Endothelial cell of umbilical vein (primary cell): ENCODE results near the gene PLA2G4B. TPM values are rescaled to one million over a fixed set of nuclear protein-coding genes. Genes with fewer than 3 reads are reported as not detected.

Experiments
- BruUV-seq: library from RNA; stranded (reverse); fragments of 400-500 nt; replicated peaks from 2 replicates; lab custom pipeline; 2021; lab: Mats Ljungman, UMichigan
- CTCF ChIA-PET: fragments of 300-600, 350-600 bp; sonication (Branson Sonifier 250); formaldehyde crosslinking; loops from one replicate; lab custom pipeline; 2021; ENCODE audit warnings: antibody characterized with exemption, inconsistent platforms; lab: Charles Lee
- POLR2A ChIA-PET: fragments of 300-600, 350-600 bp; sonication (Branson Sonifier 250); formaldehyde crosslinking; loops from one replicate; lab custom pipeline; 2021; ENCODE audit warnings: antibody characterized with exemption, inconsistent platforms; lab: Charles Lee
- DNase-seq: peaks from one replicate; pipeline ENCODE4 v3.0.0-alpha.2; 2011; ENCODE audit warnings: low read depth, low spot score
- FAIRE-seq: peaks from 2 replicates; lab custom pipeline; 2011; peaks lifted over from hg19 to GRCh38; lab: Jason Lieb, UNC
- H2AFZ ChIP-seq: 2 replicates; pipeline ENCODE4 v1.6.0; 2012; ENCODE audit warnings: low read depth, low read length, control low read depth, inconsistent platforms
- H3K27ac ChIP-seq: 2 replicates; pipeline ENCODE4 v1.5.1; 2011; ENCODE audit warnings: low read depth, mild to moderate bottlenecking, control low read depth, low read length, moderate library complexity; ENCODE audit not compliant: insufficient read depth
- H3K27me3 ChIP-seq, 2 experiments: 2 replicates each; pipeline versions ENCODE4 v1.6.0 to v1.6.1; 2011; ENCODE audit warnings: low read length in 2 of 2, mixed read lengths in 1 of 2; ENCODE audit not compliant: control insufficient read depth in 2 of 2, insufficient read depth in 2 of 2
- H3K36me3 ChIP-seq, 2 experiments: 2 replicates in 1 of 2; 3 replicates in 1 of 2; pipeline ENCODE4 v1.5.1; 2011; ENCODE audit warnings: low read length in 2 of 2, mild to moderate bottlenecking in 1 of 2, moderate library complexity in 1 of 2; ENCODE audit not compliant: control insufficient read depth in 2 of 2, insufficient read depth in 2 of 2; ENCODE audit errors: extremely low read depth in 1 of 2
- H3K4me1 ChIP-seq: 3 replicates; pipeline ENCODE4 v1.5.1; 2011; ENCODE audit warnings: mild to moderate bottlenecking, low read length; ENCODE audit not compliant: control insufficient read depth, insufficient read depth; ENCODE audit errors: extremely low read depth
- H3K4me2 ChIP-seq: 2 replicates; pipeline ENCODE4 v1.6.1; 2011; ENCODE audit warnings: low read length, control low read depth, mixed read lengths; ENCODE audit not compliant: insufficient read depth
- H3K4me3 ChIP-seq, 3 experiments: fragments of 200-600 bp in 1 of 3; sonication (generic), shearing (Covaris generic) in 1 of 3; replicated peaks in 1 of 3; 2 replicates each; pipeline ENCODE4 v1.5.1; 2011 to 2016; ENCODE audit warnings: control low read depth in 3 of 3, low read length in 3 of 3, mild to moderate bottlenecking in 2 of 3, inconsistent platforms in 1 of 3, low read depth in 1 of 3, moderate library complexity in 1 of 3; ENCODE audit not compliant: insufficient read depth in 1 of 3
- H3K79me2 ChIP-seq: 2 replicates; pipeline ENCODE4 v1.6.0; 2012; ENCODE audit warnings: low read length, inconsistent platforms; ENCODE audit not compliant: control insufficient read depth, insufficient read depth
- H3K9ac ChIP-seq: replicated peaks from 2 replicates; pipeline ENCODE3; 2011; ENCODE audit warnings: low read length, control low read depth; ENCODE audit not compliant: insufficient read depth; ENCODE audit errors: extremely low read depth
- H3K9me1 ChIP-seq: replicated peaks from 3 replicates; pipeline ENCODE4 v1.6.0; 2011; ENCODE audit warnings: mild to moderate bottlenecking, low read length; ENCODE audit not compliant: control insufficient read depth, insufficient read depth; ENCODE audit errors: extremely low read depth
- H3K9me3 ChIP-seq: replicated peaks from 2 replicates; pipeline ENCODE4 v1.5.1; 2012; ENCODE audit warnings: low read length, inconsistent platforms; ENCODE audit not compliant: control insufficient read depth, insufficient read depth
- H4K20me1 ChIP-seq: replicated peaks from 2 replicates; pipeline ENCODE3; 2011; ENCODE audit warnings: mild to moderate bottlenecking, low read length; ENCODE audit not compliant: control insufficient read depth, insufficient read depth; ENCODE audit errors: extremely low read depth
- EZH2 ChIP-seq: IDR thresholded peaks from 2 replicates; pipeline ENCODE4 v1.6.1; 2012; ENCODE audit warnings: borderline replicate concordance, low read depth, mild to moderate bottlenecking, moderate library complexity, low read length, inconsistent platforms; ENCODE audit not compliant: severe bottlenecking
- FOS ChIP-seq: IDR thresholded peaks from 2 replicates; pipeline ENCODE4 v1.6.1; 2011; ENCODE audit warnings: mild to moderate bottlenecking, low read length, moderate library complexity, borderline replicate concordance; ENCODE audit not compliant: insufficient read depth
- GATA2 ChIP-seq: IDR thresholded peaks from 2 replicates; pipeline ENCODE4 v1.7.0; 2011; ENCODE audit warnings: low read depth, mild to moderate bottlenecking, moderate library complexity, mixed read lengths, low read length; ENCODE audit not compliant: insufficient read length, insufficient read depth
- JUN ChIP-seq: IDR thresholded peaks from 2 replicates; pipeline ENCODE4 v1.6.1; 2011; ENCODE audit warnings: borderline replicate concordance, low read depth; ENCODE audit not compliant: insufficient read length, insufficient read depth
- MAX ChIP-seq: IDR thresholded peaks from 2 replicates; pipeline ENCODE4 v1.6.1; 2011; ENCODE audit not compliant: insufficient read depth, insufficient read length
- MYC ChIP-seq: IDR thresholded peaks from one replicate; pipeline ENCODE4 v1.6.1; 2011; ENCODE audit warnings: mild to moderate bottlenecking, low read depth, low read length
- POLR2A ChIP-seq: IDR thresholded peaks from 2 replicates; pipeline ENCODE4 v1.6.1; 2012; ENCODE audit warnings: low read depth, mild to moderate bottlenecking, control low read depth, low read length
- POLR2AphosphoS5 ChIP-seq: IDR thresholded peaks from 2 replicates; pipeline ENCODE4 v1.6.1; 2012; ENCODE audit warnings: low read depth, mild to moderate bottlenecking, control low read depth, low read length, moderate library complexity; ENCODE audit not compliant: insufficient read depth
- dilution Hi-C: fragments of 300-500 bp; cut with MboI; formaldehyde crosslinking; loops from one replicate; pipeline ENCODE4 v1.15.0; 2019; ENCODE audit warnings: low sequenced_read_pairs; ENCODE audit not compliant: extremely low pct_ligation_motif_present
- intact Hi-C: fragments of 100-400 bp; cut with micrococcal nuclease; formaldehyde crosslinking; loops from one replicate; pipeline ENCODE4 v1.10.0; 2022
- polyA plus RNA-seq, 4 experiments: library from polyadenylated mRNA; depleted of rRNA in 3 of 4; stranded (reverse) in 3 of 4; unstranded in 1 of 4; fragments of >200 nt; gene quantifications; 2 replicates each; pipeline versions ENCODE4 v1.2.1 to v1.2.3, GENCODE V29; 2011 to 2012; ENCODE audit warnings: missing spikeins in 1 of 4
- total RNA-seq: library from RNA; stranded (reverse); gene quantifications from 2 replicates; pipeline ENCODE4 v1.2.3, GENCODE V29; 2021
- TF ChIP-seq, protein P1 (sequence below), 2 donors: IDR thresholded peaks; 1 replicate in 1 of 2; 2 replicates in 1 of 2; pipeline ENCODE4 v1.5.1; 2011; ENCODE audit warnings: low read length in 2 of 2, mild to moderate bottlenecking in 2 of 2, moderate library complexity in 2 of 2, control low read depth in 1 of 2, inconsistent platforms in 1 of 2, low read depth in 1 of 2; ENCODE audit not compliant: insufficient read depth in 1 of 2; ENCODE audit errors: extremely low read depth in 1 of 2

PLA2G4B gene
- total and polyA plus RNA-seq, 2 donors (not counting 3 experiments of a cell fraction or from before 2014, with no cell fraction given), result 4.0 to 7.9 TPM

- ChIA-PET CTCF (interaction anchor here (1.7 kb wide), 1 partner anchor 67 kb away, joined by 5 read pairs; the partner anchor contains the start of gene MAPKBP1), POLR2A (no interaction called here)
- Histone ChIP-seq H3K27me3 (no peaks in the 10 kb centered on the region), H3K9me1 (no peaks in the 10 kb centered on the region), H3K27ac (no peak overlapping the region), H4K20me1 (no peaks in the 10 kb centered on the region), H3K36me3 (peaks cover 2 to 3% of the 10 kb centered on the region in 2 experiments), H2AFZ (no peak overlapping the region), H3K79me2 (no peaks in the 10 kb centered on the region), H3K4me3 (no peak overlapping the region), H3K4me1 (no peaks in the 10 kb centered on the region), H3K4me2 (no peak overlapping the region), H3K9ac (no peak overlapping the region), H3K9me3 (no peaks in the 10 kb centered on the region)
- dilution Hi-C loops (no loop called here), intact Hi-C loops (no loop called here)
- no TSS peak for BruUV-seq
- FAIRE-seq (no peak), DNase-seq (no peak)
- no peak for TF ChIP-seq GATA2
- TF ChIP-seq FOS, result no peak
- TF ChIP-seq MAX, result no peak
- TF ChIP-seq EZH2, result no peak
- no peak for TF ChIP-seq JUN
- no peak for TF ChIP-seq MYC
- TF ChIP-seq POLR2AphosphoS5, result no peak
- no peak for TF ChIP-seq POLR2A
- TF ChIP-seq, protein P1, sequence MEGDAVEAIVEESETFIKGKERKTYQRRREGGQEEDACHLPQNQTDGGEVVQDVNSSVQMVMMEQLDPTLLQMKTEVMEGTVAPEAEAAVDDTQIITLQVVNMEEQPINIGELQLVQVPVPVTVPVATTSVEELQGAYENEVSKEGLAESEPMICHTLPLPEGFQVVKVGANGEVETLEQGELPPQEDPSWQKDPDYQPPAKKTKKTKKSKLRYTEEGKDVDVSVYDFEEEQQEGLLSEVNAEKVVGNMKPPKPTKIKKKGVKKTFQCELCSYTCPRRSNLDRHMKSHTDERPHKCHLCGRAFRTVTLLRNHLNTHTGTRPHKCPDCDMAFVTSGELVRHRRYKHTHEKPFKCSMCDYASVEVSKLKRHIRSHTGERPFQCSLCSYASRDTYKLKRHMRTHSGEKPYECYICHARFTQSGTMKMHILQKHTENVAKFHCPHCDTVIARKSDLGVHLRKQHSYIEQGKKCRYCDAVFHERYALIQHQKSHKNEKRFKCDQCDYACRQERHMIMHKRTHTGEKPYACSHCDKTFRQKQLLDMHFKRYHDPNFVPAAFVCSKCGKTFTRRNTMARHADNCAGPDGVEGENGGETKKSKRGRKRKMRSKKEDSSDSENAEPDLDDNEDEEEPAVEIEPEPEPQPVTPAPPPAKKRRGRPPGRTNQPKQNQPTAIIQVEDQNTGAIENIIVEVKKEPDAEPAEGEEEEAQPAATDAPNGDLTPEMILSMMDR (IDR thresholded peaks at IDR 0.05; ENCODE audit: extremely low read depth in 1 of 2, insufficient read depth in 1 of 2, low read depth in 1 of 2, low read length in 2 of 2), result no peak
These were observed 2.0 kb downstream of the PLA2G4B start for GRCh38 chr15:41840673-41841072.
